HepG2 (cell line): Measurements from ENCODE around the gene FAM78B.

ENCODE experiments used
- EZH2 ChIP-seq: conservative IDR thresholded peaks from 2 replicates; pipeline ENCODE4 v1.6.1; 2012; ENCODE audit warnings: mild to moderate bottlenecking, low read depth, low read length, moderate library complexity
- KDM1A ChIP-seq: IDR thresholded peaks from 2 replicates; pipeline ENCODE4 v1.6.1; 2016; ENCODE audit warnings: missing compliant biosample characterization
- KLF13 ChIP-seq: sonication (generic); formaldehyde crosslinking; IDR thresholded peaks from 2 replicates; pipeline ENCODE4 v1.4.0; 2020; ENCODE audit warnings: mild to moderate bottlenecking, missing genetic modification reagents
- NFATC3 ChIP-seq: sonication (generic); formaldehyde crosslinking; IDR thresholded peaks from 2 replicates; pipeline ENCODE4 v1.5.1; 2020; ENCODE audit warnings: mild to moderate bottlenecking, missing genetic modification reagents
- POLR2AphosphoS5 ChIP-seq: IDR thresholded peaks from 2 replicates; pipeline ENCODE4 v1.6.1; 2012; ENCODE audit warnings: low read depth, low read length
- PRPF4 ChIP-seq: fragments of 200-400 bp; formaldehyde crosslinking; IDR thresholded peaks from 2 replicates; pipeline ENCODE4 v1.6.1; 2016; ENCODE audit warnings: low read length, low read depth; ENCODE audit not compliant: poor library complexity, severe bottlenecking
- SIN3B ChIP-seq: fragments of 150-350 bp; IDR thresholded peaks from 2 replicates; pipeline ENCODE4 v1.6.1; 2014; ENCODE audit warnings: low read length
- SP5 ChIP-seq: IDR thresholded peaks from 2 replicates; pipeline ENCODE4 v1.6.1; 2016; ENCODE audit warnings: low read depth, borderline replicate concordance
- SPEN ChIP-seq: sonication (generic); formaldehyde crosslinking; IDR thresholded peaks from 2 replicates; pipeline ENCODE4 v1.5.1; 2020; ENCODE audit warnings: low read depth, mild to moderate bottlenecking, missing genetic modification reagents
- TCF12 ChIP-seq, 2 experiments: fragments of 450-650 bp in 1 of 2; sonication (generic) in 1 of 2; formaldehyde crosslinking in 1 of 2; IDR thresholded peaks; 2 replicates each; pipeline versions ENCODE4 v1.6.1 to v1.8.0; 2017 to 2022; ENCODE audit warnings: antibody characterized with exemption in 1 of 2, mild to moderate bottlenecking in 1 of 2, missing genetic modification reagents in 1 of 2, moderate library complexity in 1 of 2
- THAP11 ChIP-seq: IDR thresholded peaks from 2 replicates; pipeline ENCODE4 v1.6.1; 2016; ENCODE audit warnings: missing biosample characterization, missing genetic modification reagents
- TF ChIP-seq, protein P1 (sequence below): sonication (generic); formaldehyde crosslinking; IDR thresholded peaks from 2 replicates; pipeline ENCODE4 v1.5.0; 2020; ENCODE audit warnings: mild to moderate bottlenecking, missing genetic modification reagents, moderate library complexity
- TF ChIP-seq, protein P2 (sequence below), 2 experiments: IDR thresholded peaks; 2 replicates each; pipeline ENCODE4 v1.6.1; 2011 to 2012; ENCODE audit warnings: low read length in 2 of 2, borderline replicate concordance in 1 of 2, low read depth in 1 of 2, mild to moderate bottlenecking in 1 of 2, moderate library complexity in 1 of 2

DNA sequence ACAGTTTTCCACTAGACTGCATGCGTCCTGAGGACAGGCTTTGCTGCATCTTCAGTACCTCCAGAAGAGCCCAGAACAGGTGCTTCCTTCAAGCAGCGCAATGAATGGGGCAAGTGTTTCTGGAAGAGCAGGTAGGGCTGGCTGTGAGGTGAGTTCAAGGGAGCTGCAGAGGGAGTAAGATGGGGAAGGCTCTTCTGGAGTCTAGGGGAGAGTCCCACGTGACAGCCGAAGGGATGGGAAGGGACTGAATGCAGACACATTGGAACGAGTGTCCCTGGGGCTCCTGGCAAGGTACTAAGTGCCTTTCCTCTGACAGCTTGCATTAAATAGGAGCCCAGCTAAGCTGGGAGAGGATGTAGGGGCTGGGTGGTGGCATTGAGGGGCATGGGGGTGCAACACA lies 84.2 kb downstream of the FAM78B start:
- TF ChIP-seq SPEN (CRISPR knock-in tag) (no peak), NFATC3 (CRISPR knock-in tag) (no peak), TCF12 (IDR thresholded peaks at IDR 0.05) (no peak), TCF12 (CRISPR knock-in tag; IDR thresholded peaks at IDR 0.05) (no peak), EZH2 (no peak), POLR2AphosphoS5 (no peak), SIN3B (no peak), THAP11 (CRISPR knock-in tag) (no peak), PRPF4 (no peak), KLF13 (CRISPR knock-in tag) (no peak), SP5 (no peak), KDM1A (no peak)
- TF ChIP-seq, protein P1, sequence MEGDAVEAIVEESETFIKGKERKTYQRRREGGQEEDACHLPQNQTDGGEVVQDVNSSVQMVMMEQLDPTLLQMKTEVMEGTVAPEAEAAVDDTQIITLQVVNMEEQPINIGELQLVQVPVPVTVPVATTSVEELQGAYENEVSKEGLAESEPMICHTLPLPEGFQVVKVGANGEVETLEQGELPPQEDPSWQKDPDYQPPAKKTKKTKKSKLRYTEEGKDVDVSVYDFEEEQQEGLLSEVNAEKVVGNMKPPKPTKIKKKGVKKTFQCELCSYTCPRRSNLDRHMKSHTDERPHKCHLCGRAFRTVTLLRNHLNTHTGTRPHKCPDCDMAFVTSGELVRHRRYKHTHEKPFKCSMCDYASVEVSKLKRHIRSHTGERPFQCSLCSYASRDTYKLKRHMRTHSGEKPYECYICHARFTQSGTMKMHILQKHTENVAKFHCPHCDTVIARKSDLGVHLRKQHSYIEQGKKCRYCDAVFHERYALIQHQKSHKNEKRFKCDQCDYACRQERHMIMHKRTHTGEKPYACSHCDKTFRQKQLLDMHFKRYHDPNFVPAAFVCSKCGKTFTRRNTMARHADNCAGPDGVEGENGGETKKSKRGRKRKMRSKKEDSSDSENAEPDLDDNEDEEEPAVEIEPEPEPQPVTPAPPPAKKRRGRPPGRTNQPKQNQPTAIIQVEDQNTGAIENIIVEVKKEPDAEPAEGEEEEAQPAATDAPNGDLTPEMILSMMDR: no peak
- TF ChIP-seq, protein P2, sequence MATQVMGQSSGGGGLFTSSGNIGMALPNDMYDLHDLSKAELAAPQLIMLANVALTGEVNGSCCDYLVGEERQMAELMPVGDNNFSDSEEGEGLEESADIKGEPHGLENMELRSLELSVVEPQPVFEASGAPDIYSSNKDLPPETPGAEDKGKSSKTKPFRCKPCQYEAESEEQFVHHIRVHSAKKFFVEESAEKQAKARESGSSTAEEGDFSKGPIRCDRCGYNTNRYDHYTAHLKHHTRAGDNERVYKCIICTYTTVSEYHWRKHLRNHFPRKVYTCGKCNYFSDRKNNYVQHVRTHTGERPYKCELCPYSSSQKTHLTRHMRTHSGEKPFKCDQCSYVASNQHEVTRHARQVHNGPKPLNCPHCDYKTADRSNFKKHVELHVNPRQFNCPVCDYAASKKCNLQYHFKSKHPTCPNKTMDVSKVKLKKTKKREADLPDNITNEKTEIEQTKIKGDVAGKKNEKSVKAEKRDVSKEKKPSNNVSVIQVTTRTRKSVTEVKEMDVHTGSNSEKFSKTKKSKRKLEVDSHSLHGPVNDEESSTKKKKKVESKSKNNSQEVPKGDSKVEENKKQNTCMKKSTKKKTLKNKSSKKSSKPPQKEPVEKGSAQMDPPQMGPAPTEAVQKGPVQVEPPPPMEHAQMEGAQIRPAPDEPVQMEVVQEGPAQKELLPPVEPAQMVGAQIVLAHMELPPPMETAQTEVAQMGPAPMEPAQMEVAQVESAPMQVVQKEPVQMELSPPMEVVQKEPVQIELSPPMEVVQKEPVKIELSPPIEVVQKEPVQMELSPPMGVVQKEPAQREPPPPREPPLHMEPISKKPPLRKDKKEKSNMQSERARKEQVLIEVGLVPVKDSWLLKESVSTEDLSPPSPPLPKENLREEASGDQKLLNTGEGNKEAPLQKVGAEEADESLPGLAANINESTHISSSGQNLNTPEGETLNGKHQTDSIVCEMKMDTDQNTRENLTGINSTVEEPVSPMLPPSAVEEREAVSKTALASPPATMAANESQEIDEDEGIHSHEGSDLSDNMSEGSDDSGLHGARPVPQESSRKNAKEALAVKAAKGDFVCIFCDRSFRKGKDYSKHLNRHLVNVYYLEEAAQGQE (IDR thresholded peaks at IDR 0.05; ENCODE audit: borderline replicate concordance in 1 of 2, low read depth in 1 of 2, low read length in 2 of 2): no peak
